AG09309 (cell line): ENCODE data around the gene MYLK.

Experiments used
- DNase-seq: peaks from one replicate; pipeline ENCODE4 v3.0.0-alpha.2; 2010; ENCODE audit warnings: low read depth
- H3K4me3 ChIP-seq: 2 replicates; pipeline ENCODE4 v1.5.1; 2011; ENCODE audit warnings: mild to moderate bottlenecking, low read depth, low read length, moderate library complexity; ENCODE audit not compliant: control insufficient read depth
- CTCF ChIP-seq: IDR thresholded peaks from 2 replicates; pipeline ENCODE4 v1.5.1; 2011; ENCODE audit warnings: mild to moderate bottlenecking, low read depth, low read length, inconsistent platforms; ENCODE audit not compliant: insufficient read depth, control insufficient read depth; ENCODE audit errors: missing control alignments

MYLK gene

GRCh38 chr3:123586968-123587367 is 297.2 kb downstream of the MYLK start:
- no peak for TF ChIP-seq CTCF
- H3K4me3 ChIP-seq, result no peak overlapping the region
- DNase-seq, result no peak

- H3K4me3 ChIP-seq, result peak overlapping the region; percentile 56
- TF ChIP-seq CTCF, result no peak
- DNase-seq, result no peak
These were observed 298.0 kb downstream of the MYLK start for GRCh38 chr3:123586131-123586530.

GRCh38 chr3:123584988-123585937 is 298.9 kb downstream of the MYLK start, which contains the start of gene HACD2:
HACD2 (minus strand) TSS chr3:123585053; CDS start chr3:123585027, 26 bp downstream.
- H3K4me3 ChIP-seq, result peak within 1 kb of the TSS; percentile 57
- no peak for TF ChIP-seq CTCF
- DNase-seq, result peak; percentile 86

- H3K4me3 ChIP-seq, result peak overlapping the region; percentile 57
- DNase-seq, result no peak
- no peak for TF ChIP-seq CTCF
These were observed 299.7 kb downstream of the MYLK start for GRCh38 chr3:123584284-123584987.

GRCh38 chr3:123583561-123583960 is 300.6 kb downstream of the MYLK start:
- H3K4me3 ChIP-seq, result no peak overlapping the region
- DNase-seq, result no peak
- no peak for TF ChIP-seq CTCF

GRCh38 chr3:123582315-123582714 is 301.8 kb downstream of the MYLK start:
- TF ChIP-seq CTCF, result no peak
- no peak overlapping the region for H3K4me3 ChIP-seq
- no peak for DNase-seq
